Heart left ventricle (tissue), 16 donors: ENCODE data around the gene MOXD1. TPM values are rescaled to one million over a fixed set of nuclear protein-coding genes. Genes with fewer than 3 reads are reported as not detected.
A peak's percentile ranks its signal among the peaks of the same experiment; 100 is the strongest.

ENCODE experiments used
- ATAC-seq, 4 donors: fragments of 200-7000 bp; cut with Tn5 transposase; one replicate each; pipeline ENCODE4 v1.9.1; 2020 to 2022; ENCODE audit warnings: moderate library complexity in 4 of 4, mild to moderate bottlenecking in 3 of 4, moderate number of reproducible peaks in 1 of 4
- DNase-seq, 5 donors: peaks; one replicate each; pipeline ENCODE4 v3.0.0-alpha.2; 2020
- H3K27ac ChIP-seq, 12 donors: fragments of 200-600 bp; sonication (generic) in 4 of 12; one replicate each; pipeline versions ENCODE4 v1.5.0 to v1.8.0; 2016 to 2022; ENCODE audit warnings: mild to moderate bottlenecking in 2 of 12
- H3K27me3 ChIP-seq, 9 donors: fragments of 200-600 bp; sonication (generic) in 2 of 9; one replicate each; pipeline versions ENCODE4 v1.5.1 to v1.8.0; 2016 to 2022; ENCODE audit warnings: mild to moderate bottlenecking in 3 of 9
- H3K36me3 ChIP-seq, 9 donors: fragments of 200-600 bp; sonication (generic) in 2 of 9; one replicate each; pipeline versions ENCODE4 v1.5.0 to v1.8.0; 2018 to 2022; ENCODE audit warnings: mild to moderate bottlenecking in 2 of 9
- H3K4me1 ChIP-seq, 12 donors: fragments of 200-600 bp; sonication (generic) in 4 of 12; one replicate each; pipeline versions ENCODE4 v1.5.0 to v1.8.0; 2016 to 2022; ENCODE audit warnings: mild to moderate bottlenecking in 3 of 12
- H3K4me3 ChIP-seq, 12 donors: fragments of 200-600 bp; sonication (generic) in 4 of 12; one replicate each; pipeline versions ENCODE4 v1.5.0 to v1.8.0; 2017 to 2022; ENCODE audit warnings: mild to moderate bottlenecking in 9 of 12, moderate library complexity in 4 of 12
- H3K9me3 ChIP-seq, 12 donors: fragments of 200-600 bp; sonication (generic) in 4 of 12; one replicate each; pipeline versions ENCODE4 v1.5.0 to v1.8.0; 2016 to 2022; ENCODE audit warnings: mild to moderate bottlenecking in 1 of 12
- CTCF ChIP-seq, 12 donors: fragments of 200-600 bp; sonication (generic) in 4 of 12; IDR thresholded peaks; one replicate each; pipeline versions ENCODE4 v1.5.0 to v1.8.0; 2018 to 2022; ENCODE audit warnings: antibody characterized with exemption in 12 of 12, mild to moderate bottlenecking in 5 of 12
- POLR2A ChIP-seq, 2 donors: fragments of 450-650 bp; IDR thresholded peaks; one replicate each; pipeline ENCODE4 v1.6.1; 2017; ENCODE audit warnings: antibody characterized with exemption in 2 of 2, mild to moderate bottlenecking in 2 of 2, moderate library complexity in 2 of 2
- WGBS, 4 donors: extraction: QIAGEN DNeasy Blood & Tissue Kit in 2 of 4; methylation state at CpG; one replicate each; pipeline versions ENCODE4 v1.1.5 to v1.1.7; 2013 to 2018; 5-methylcytosine and 5-hydroxymethylcytosine counted together
- intact Hi-C, 10 donors: fragments of 100-400 bp; cut with DNase I; formaldehyde crosslinking; loops; one replicate each; pipeline versions ENCODE4 v1.11.1 to v1.14.2; 2022
- polyA plus RNA-seq, 2 donors: library from polyadenylated mRNA; stranded (reverse); fragments of 200-250 nt; gene quantifications; one replicate each; pipeline ENCODE4 v1.2.3, GENCODE V29; 2013
- total RNA-seq, 9 donors: library from RNA; depleted of rRNA in 2 of 9; stranded (reverse); fragments of >200 nt in 2 of 9; fragmentation: NEBNext Ultra II Directional in 3 of 9; extraction: Animal tissue kit (Norgen Biotek cat#: 25700) in 3 of 9; gene quantifications; one replicate each; pipeline versions ENCODE4 v1.1.0 to v1.2.4, GENCODE V29; 2016 to 2023
- donor health status: ischemic (EF 13 %, LVEDD 7.1; RV severe dilation, severe dysfunction).
- donor health status: healthy with polysubstance abuse.
- donor health status: DM: no; HTN: yes; CAD: no.
- donor health status: DM: no; HTN: no; CAD: no.
- donor health status: ischemic (EF 25% LVEDD 6.9; RV normal size, moderate dysfunction).
- donor health status: ischemic (EF 25% LVEDD 5.7; RV mildly dilated, moderate dysfunction).
- donor health status: healthy.
- donor health status: DM: yes; HTN: yes; CAD: no.
- donor health status: ischemic (EF 35%, LVEDD 5.7; RV mildly dilated, moderate dysfunction).
- donor health status: nonischemic (EF 11% LVEDD 7.7; RV severe dilation, severe dysfunction).
- donor health status: DM: yes; HTN: yes; CAD: no.
- donor health status: PGD.
- donor health status: ischemic (EF 29% LVEDD 5.4; RV normal size, mild dysfunction).
- donor health status: nonischemic (EF 23%, LVEDD 6.1; RV moderate dilation, normal function).

The MOXD1 gene
- total and polyA plus RNA-seq, 11 donors: 0.69 to 10.5 (median 3.0) TPM

GRCh38 chr6:132341646-132342045 is 59.6 kb downstream of the MOXD1 start:
- Histone ChIP-seq H3K9me3 (peaks cover 0 to 15% (median 6%) of the 10 kb centered on the region in 12 donors), H3K4me3 (no peak overlapping the region), H3K36me3 (no peaks in the 10 kb centered on the region), H3K27me3 (no peaks in the 10 kb centered on the region), H3K4me1 (no peaks in the 10 kb centered on the region), H3K27ac (no peak overlapping the region)
- WGBS, 4 donors: 76 to 88% (median 82%) methylated on average over 3 of the region's 3 CpGs
- intact Hi-C loops: no loop called here
- DNase-seq (no peak), ATAC-seq (peak in 2 of 4 donors; percentile 50 to 56)
- no peak for TF ChIP-seq CTCF (IDR thresholded peaks at IDR 0.05)
- no peak for TF ChIP-seq POLR2A (IDR thresholded peaks at IDR 0.05)

- TF ChIP-seq POLR2A (IDR thresholded peaks at IDR 0.05): no peak
- TF ChIP-seq CTCF (IDR thresholded peaks at IDR 0.05): no peak
- no peaks in the 10 kb centered on the region for H3K36me3 ChIP-seq
- DNase-seq: no peak
- intact Hi-C loops: no loop called here
- H3K4me3 ChIP-seq: no peak overlapping the region
- H3K4me1 ChIP-seq: peaks cover 0 to 14% (median 0%) of the 10 kb centered on the region in 12 donors
- no peak for ATAC-seq
- no peak overlapping the region for H3K27ac ChIP-seq
- 22 to 35% (median 24%) methylated on average over 4 of the region's 4 CpGs for WGBS, 4 donors
- no peaks in the 10 kb centered on the region for H3K27me3 ChIP-seq
- peaks cover 0 to 6% (median 0%) of the 10 kb centered on the region in 12 donors for H3K9me3 ChIP-seq
These were observed 66.8 kb downstream of the MOXD1 start for GRCh38 chr6:132334521-132334885.

GRCh38 chr6:132333639-132334520 is 67.4 kb downstream of the MOXD1 start:
- H3K4me3 ChIP-seq: no peak overlapping the region
- H3K27me3 ChIP-seq: no peaks in the 10 kb centered on the region
- H3K36me3 ChIP-seq: no peaks in the 10 kb centered on the region
- ATAC-seq (peak; percentile 51 to 92 (median 88)), DNase-seq (peak in 4 of 5 donors; percentile 40 to 57 (median 44))
- TF ChIP-seq CTCF (IDR thresholded peaks at IDR 0.05) (no peak), POLR2A (IDR thresholded peaks at IDR 0.05) (no peak)
- WGBS, 4 donors: 56 to 68% (median 64%) methylated on average over 6 of the region's 6 CpGs
- H3K27ac ChIP-seq: no peak overlapping the region
- intact Hi-C loops: no loop called here
- peaks cover 0 to 6% (median 0%) of the 10 kb centered on the region in 12 donors for H3K9me3 ChIP-seq
- H3K4me1 ChIP-seq: peaks cover 0 to 14% (median 0%) of the 10 kb centered on the region in 12 donors

- Histone ChIP-seq H3K9me3 (peaks cover 0 to 4% (median 0%) of the 10 kb centered on the region in 12 donors), H3K27me3 (no peaks in the 10 kb centered on the region), H3K4me3 (no peak overlapping the region), H3K36me3 (no peaks in the 10 kb centered on the region), H3K4me1 (peaks cover 0 to 14% (median 0%) of the 10 kb centered on the region in 12 donors), H3K27ac (no peak overlapping the region)
- ATAC-seq (no peak), DNase-seq (no peak)
- TF ChIP-seq CTCF (IDR thresholded peaks at IDR 0.05) (no peak), POLR2A (IDR thresholded peaks at IDR 0.05) (no peak)
- intact Hi-C loops: no loop called here
- 75 to 80% (median 77%) methylated on average over 5 of the region's 5 CpGs for WGBS, 4 donors
These were observed 70.5 kb downstream of the MOXD1 start for GRCh38 chr6:132330759-132331158.
